IMR-90 (cell line): ENCODE results near the gene CCDC152. TPM values are rescaled to one million over a fixed set of nuclear protein-coding genes. Genes with fewer than 3 reads are reported as not detected.

Experiments used
- ATAC-seq: fragments of 200-7000 bp; cut with Tn5 transposase; 2 replicates; pipeline ENCODE4 v1.9.1; 2020; ENCODE audit warnings: low read depth, mild to moderate bottlenecking, moderate library complexity
- BruUV-seq: library from RNA; stranded (reverse); fragments of 400-500 nt; replicated peaks from 2 replicates; lab custom pipeline; 2021; lab: Mats Ljungman, UMichigan
- CTCF ChIA-PET: fragments of 300-600 bp; formaldehyde crosslinking; extraction: SDS; loops from one replicate; lab custom pipeline; 2021; ENCODE audit warnings: antibody characterized with exemption; lab: Yijun Ruan, JAX
- POLR2A ChIA-PET: fragments of 300-600 bp; sonication (Branson Sonifier 250); formaldehyde crosslinking; loops from one replicate; lab custom pipeline; 2022; ENCODE audit warnings: antibody characterized with exemption; ENCODE audit not compliant: unreplicated experiment; lab: Charles Lee
- DNase-seq: peaks from one replicate; pipeline ENCODE4 v3.0.0; 2013
- H2AFZ ChIP-seq: replicated peaks from 2 replicates; pipeline ENCODE3; 2013; ENCODE audit warnings: low read length, mild to moderate bottlenecking; ENCODE audit not compliant: poor library complexity
- H2AK5ac ChIP-seq: 2 replicates; pipeline ENCODE4 v1.6.1; 2013; ENCODE audit warnings: low read depth, low read length, inconsistent platforms
- H2AK9ac ChIP-seq: replicated peaks from 2 replicates; pipeline ENCODE3; 2013; ENCODE audit warnings: mild to moderate bottlenecking, low read depth, low read length, moderate library complexity; ENCODE audit not compliant: poor library complexity
- H2BK120ac ChIP-seq: 2 replicates; pipeline ENCODE4 v1.6.1; 2013; ENCODE audit warnings: low read depth, low read length, inconsistent platforms
- H2BK15ac ChIP-seq: 3 replicates; pipeline ENCODE4 v1.6.1; 2013; ENCODE audit warnings: low read depth, low read length, inconsistent platforms
- H2BK20ac ChIP-seq: 2 replicates; pipeline ENCODE4 v1.6.1; 2013; ENCODE audit warnings: low read depth, mild to moderate bottlenecking, inconsistent platforms, low read length, moderate library complexity
- H2BK5ac ChIP-seq: 2 replicates; pipeline ENCODE4 v1.6.1; 2013; ENCODE audit warnings: mild to moderate bottlenecking, low read depth, low read length, inconsistent platforms; ENCODE audit not compliant: poor library complexity, severe bottlenecking
- H3K14ac ChIP-seq: replicated peaks from 2 replicates; pipeline ENCODE4 v1.6.1; 2013; ENCODE audit warnings: low read depth, low read length, inconsistent platforms
- H3K18ac ChIP-seq: 2 replicates; pipeline ENCODE4 v1.6.1; 2013; ENCODE audit warnings: low read depth, low read length, control low read depth
- H3K23ac ChIP-seq: 2 replicates; pipeline ENCODE4 v1.6.1; 2013; ENCODE audit warnings: low read depth, low read length, inconsistent platforms
- H3K27ac ChIP-seq: 2 replicates; pipeline ENCODE4 v1.5.1; 2013; ENCODE audit warnings: mild to moderate bottlenecking, control low read depth, low read length; ENCODE audit not compliant: insufficient read depth
- H3K27me3 ChIP-seq: 2 replicates; pipeline ENCODE4 v1.6.1; 2013; ENCODE audit warnings: low read length; ENCODE audit not compliant: control insufficient read depth, insufficient read depth
- H3K36me3 ChIP-seq: 2 replicates; pipeline ENCODE4 v1.6.1; 2013; ENCODE audit warnings: low read length, mixed read lengths; ENCODE audit not compliant: control insufficient read depth, insufficient read depth
- H3K4ac ChIP-seq: 2 replicates; pipeline ENCODE4 v1.6.1; 2013; ENCODE audit warnings: low read depth, low read length, inconsistent platforms
- H3K4me1 ChIP-seq: 2 replicates; pipeline ENCODE4 v1.6.1; 2013; ENCODE audit warnings: low read length, mixed read lengths; ENCODE audit not compliant: control insufficient read depth, insufficient read depth
- H3K4me2 ChIP-seq: 2 replicates; pipeline ENCODE4 v1.6.1; 2013; ENCODE audit warnings: low read depth, mild to moderate bottlenecking, control low read depth, low read length, moderate library complexity
- H3K4me3 ChIP-seq: 2 replicates; pipeline ENCODE4 v1.5.1; 2013; ENCODE audit warnings: low read depth, mild to moderate bottlenecking, control low read depth, low read length, moderate library complexity; ENCODE audit not compliant: insufficient read depth
- H3K56ac ChIP-seq: 2 replicates; pipeline ENCODE4 v1.6.1; 2013; ENCODE audit warnings: low read length, inconsistent platforms; ENCODE audit not compliant: insufficient read depth; ENCODE audit errors: extremely low read depth
- H3K79me1 ChIP-seq, 2 experiments: 2 replicates each; pipeline ENCODE4 v1.6.1; 2013; ENCODE audit warnings: low read length in 2 of 2, inconsistent platforms in 1 of 2, low read depth in 1 of 2
- H3K9ac ChIP-seq: 2 replicates; pipeline ENCODE4 v1.6.1; 2013; ENCODE audit warnings: low read depth, low read length, control low read depth
- H3K9me1 ChIP-seq: 2 replicates; pipeline ENCODE4 v1.6.1; 2013; ENCODE audit warnings: low read length, inconsistent platforms; ENCODE audit not compliant: insufficient read depth
- H3K9me3 ChIP-seq: 2 replicates; pipeline ENCODE4 v1.6.1; 2013; ENCODE audit warnings: low read length; ENCODE audit not compliant: control insufficient read depth, insufficient read depth
- H4K20me1 ChIP-seq: 2 replicates; pipeline ENCODE4 v1.6.1; 2013; ENCODE audit warnings: low read length, inconsistent platforms; ENCODE audit not compliant: insufficient read depth
- H4K5ac ChIP-seq: 2 replicates; pipeline ENCODE4 v1.6.1; 2013; ENCODE audit warnings: mild to moderate bottlenecking, low read depth, low read length, control low read depth
- H4K8ac ChIP-seq, 2 experiments: 2 replicates each; pipeline ENCODE4 v1.6.1; 2013; ENCODE audit warnings: low read depth in 2 of 2, low read length in 2 of 2, control low read depth in 1 of 2, inconsistent platforms in 1 of 2
- H4K91ac ChIP-seq: 2 replicates; pipeline ENCODE4 v1.6.1; 2013; ENCODE audit warnings: low read depth, low read length, inconsistent platforms; ENCODE audit not compliant: insufficient read depth
- BHLHE40 ChIP-seq: fragments of 150-350 bp; IDR thresholded peaks from 2 replicates; pipeline ENCODE4 v1.6.1; 2016; ENCODE audit warnings: mild to moderate bottlenecking, low read depth, low read length
- CEBPB ChIP-seq: IDR thresholded peaks from 2 replicates; pipeline ENCODE4 v1.6.1; 2012; ENCODE audit warnings: low read depth, low read length, improper control_type of control experiment
- CHD1 ChIP-seq: IDR thresholded peaks from 2 replicates; pipeline ENCODE4 v1.6.1; 2012; ENCODE audit warnings: low read depth, low read length, improper control_type of control experiment
- FOS ChIP-seq: fragments of 150-350 bp; IDR thresholded peaks from 2 replicates; pipeline ENCODE4 v1.6.1; 2016; ENCODE audit warnings: low read depth, low read length
- MAFK ChIP-seq: IDR thresholded peaks from 2 replicates; pipeline ENCODE4 v1.6.1; 2012; ENCODE audit warnings: low read depth, low read length, improper control_type of control experiment
- MAZ ChIP-seq: IDR thresholded peaks from 2 replicates; pipeline ENCODE4 v1.6.1; 2012; ENCODE audit warnings: low read depth, mild to moderate bottlenecking, low read length, improper control_type of control experiment, moderate library complexity, borderline replicate concordance
- MXI1 ChIP-seq: IDR thresholded peaks from 2 replicates; pipeline ENCODE4 v1.6.1; 2012; ENCODE audit warnings: low read depth, mild to moderate bottlenecking, low read length, moderate library complexity, borderline replicate concordance
- NFE2L2 ChIP-seq: fragments of 150-350 bp; IDR thresholded peaks from 2 replicates; pipeline ENCODE4 v1.6.1; 2016; ENCODE audit warnings: low read depth, mild to moderate bottlenecking, low read length
- POLR2A ChIP-seq: IDR thresholded peaks from 2 replicates; pipeline ENCODE4 v1.6.1; 2012; ENCODE audit warnings: mild to moderate bottlenecking, low read depth, low read length
- RAD21 ChIP-seq: IDR thresholded peaks from 2 replicates; pipeline ENCODE4 v1.6.1; 2012; ENCODE audit warnings: low read length, improper control_type of control experiment
- RCOR1 ChIP-seq: IDR thresholded peaks from 2 replicates; pipeline ENCODE4 v1.6.1; 2012; ENCODE audit warnings: mild to moderate bottlenecking, low read length, improper control_type of control experiment; ENCODE audit not compliant: insufficient replicate concordance
- RFX5 ChIP-seq: IDR thresholded peaks from 2 replicates; pipeline ENCODE4 v1.8.0; 2012; ENCODE audit warnings: low read depth, mild to moderate bottlenecking, low read length, moderate library complexity
- SMC3 ChIP-seq: fragments of 150-350 bp; IDR thresholded peaks from 2 replicates; pipeline ENCODE4 v1.6.1; 2016; ENCODE audit warnings: low read depth, mild to moderate bottlenecking, antibody characterized with exemption, low read length, moderate library complexity
- WGBS, 2 experiments: methylation state at CpG; one replicate each; pipeline versions ENCODE4 v1.1.5 to v1.1.7; 2013; ENCODE audit warnings: missing lambda C conversion rate in 2 of 2; ENCODE audit not compliant: insufficient read length in 1 of 2; ENCODE audit errors: extremely low coverage in 2 of 2; 5-methylcytosine and 5-hydroxymethylcytosine counted together
- dilution Hi-C: fragments of 300-500 bp; cut with HindIII; formaldehyde crosslinking; loops from one replicate; pipeline ENCODE4 v1.14.3; 2018; ENCODE audit warnings: low sequenced_read_pairs; ENCODE audit not compliant: unreplicated experiment
- in situ Hi-C: fragments of 300-500 bp; cut with MboI; formaldehyde crosslinking; loops from 3 replicates; pipeline ENCODE4 v1.14.3; 2019; ENCODE audit warnings: low sequenced_read_pairs, inconsistent platforms, mixed read lengths
- intact Hi-C: fragments of 100-400 bp; cut with micrococcal nuclease; formaldehyde crosslinking; loops from 2 replicates; pipeline ENCODE4 v1.10.0; 2022
- polyA plus RNA-seq, 3 experiments: library from polyadenylated mRNA; depleted of rRNA; stranded (reverse); fragments of >200 nt; gene quantifications; 2 replicates each; pipeline ENCODE4 v1.2.3, GENCODE V29; 2012; ENCODE audit warnings: low replicate concordance in 1 of 3
- total RNA-seq: library from RNA; depleted of rRNA; stranded (reverse); fragments of >200 nt; gene quantifications from 2 replicates; pipeline ENCODE4 v1.2.3, GENCODE V29; 2012
- TF ChIP-seq, protein P1 (sequence below): fragments of 150-350 bp; IDR thresholded peaks from 2 replicates; pipeline ENCODE4 v1.6.1; 2017; ENCODE audit warnings: mild to moderate bottlenecking, antibody characterized with exemption, low read length, low read depth
- TF ChIP-seq, protein P2 (sequence below): conservative IDR thresholded peaks from 2 replicates; pipeline ENCODE4 v1.5.1; 2012; ENCODE audit warnings: mild to moderate bottlenecking, low read depth, low read length, improper control_type of control experiment
- TF ChIP-seq, protein P3 (sequence below): fragments of 150-350 bp; IDR thresholded peaks from 2 replicates; pipeline ENCODE4 v1.6.1; 2016; ENCODE audit warnings: low read depth, mild to moderate bottlenecking, low read length, moderate library complexity, borderline replicate concordance

CCDC152 gene
- total and polyA plus RNA-seq, 2 of the 4 experiments (the other 2 are of a cell fraction): 0.87 to 0.90 TPM

DNA sequence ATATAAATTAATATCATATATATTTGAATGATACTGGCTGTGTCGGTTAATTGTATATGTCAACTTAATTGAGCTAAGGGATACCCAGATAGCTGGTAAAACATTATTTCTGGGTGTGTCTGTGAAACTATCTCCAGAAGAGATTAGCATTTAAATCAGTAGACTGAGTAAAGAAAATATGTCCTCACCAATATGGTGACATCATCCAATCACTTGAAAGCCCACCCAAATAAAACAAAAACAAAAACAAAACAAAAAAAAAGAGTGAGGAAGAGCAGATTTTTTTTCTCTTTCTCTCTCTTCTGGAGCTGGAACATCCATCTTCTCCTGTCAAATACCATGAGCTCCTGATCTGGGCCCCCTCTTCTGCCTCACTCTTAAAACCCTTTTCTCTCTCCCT lies 15.7 kb upstream of the CCDC152 start:
- Histone ChIP-seq H2BK120ac (no peak overlapping the region), H3K4ac (no peak overlapping the region), H2BK15ac (no peak overlapping the region), H3K27me3 (no peaks in the 10 kb centered on the region), H3K79me1 (no peaks in the 10 kb centered on the region), H3K9me1 (no peaks in the 10 kb centered on the region), H3K14ac (no peak overlapping the region), H4K8ac (no peak overlapping the region), H3K4me2 (no peak overlapping the region), H4K20me1 (no peaks in the 10 kb centered on the region), H3K9ac (no peak overlapping the region), H3K27ac (no peak overlapping the region), H3K18ac (no peak overlapping the region), H3K56ac (no peak overlapping the region), H3K36me3 (no peaks in the 10 kb centered on the region), H2BK5ac (no peak overlapping the region), H3K4me1 (no peaks in the 10 kb centered on the region), H2AK9ac (no peak overlapping the region), H4K91ac (no peak overlapping the region), H2BK20ac (no peak overlapping the region), H2AFZ (no peak overlapping the region), H3K23ac (no peak overlapping the region), H4K5ac (no peak overlapping the region), H3K9me3 (no peaks in the 10 kb centered on the region), H2AK5ac (no peak overlapping the region), H3K4me3 (no peak overlapping the region)
- no peak for DNase-seq
- in situ Hi-C loops (no loop called here), intact Hi-C loops (no loop called here), dilution Hi-C loops (no loop called here)
- POLR2A ChIA-PET: interaction anchor here (0.5 kb wide), 1 partner anchor 686 kb away, joined by 3 read pairs; no protein-coding TSS in a partner anchor
- no CpG with 5 or more reads among the region's 1 CpG for WGBS, 2 experiments
- no peak for ATAC-seq
- TF ChIP-seq, protein P1, sequence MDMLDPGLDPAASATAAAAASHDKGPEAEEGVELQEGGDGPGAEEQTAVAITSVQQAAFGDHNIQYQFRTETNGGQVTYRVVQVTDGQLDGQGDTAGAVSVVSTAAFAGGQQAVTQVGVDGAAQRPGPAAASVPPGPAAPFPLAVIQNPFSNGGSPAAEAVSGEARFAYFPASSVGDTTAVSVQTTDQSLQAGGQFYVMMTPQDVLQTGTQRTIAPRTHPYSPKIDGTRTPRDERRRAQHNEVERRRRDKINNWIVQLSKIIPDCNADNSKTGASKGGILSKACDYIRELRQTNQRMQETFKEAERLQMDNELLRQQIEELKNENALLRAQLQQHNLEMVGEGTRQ: no peak
- TF ChIP-seq SMC3: no peak
- TF ChIP-seq NFE2L2: no peak
- TF ChIP-seq MAZ: no peak
- no peak for TF ChIP-seq CHD1
- TF ChIP-seq CEBPB: no peak
- TF ChIP-seq RCOR1: no peak
- TF ChIP-seq, protein P2, sequence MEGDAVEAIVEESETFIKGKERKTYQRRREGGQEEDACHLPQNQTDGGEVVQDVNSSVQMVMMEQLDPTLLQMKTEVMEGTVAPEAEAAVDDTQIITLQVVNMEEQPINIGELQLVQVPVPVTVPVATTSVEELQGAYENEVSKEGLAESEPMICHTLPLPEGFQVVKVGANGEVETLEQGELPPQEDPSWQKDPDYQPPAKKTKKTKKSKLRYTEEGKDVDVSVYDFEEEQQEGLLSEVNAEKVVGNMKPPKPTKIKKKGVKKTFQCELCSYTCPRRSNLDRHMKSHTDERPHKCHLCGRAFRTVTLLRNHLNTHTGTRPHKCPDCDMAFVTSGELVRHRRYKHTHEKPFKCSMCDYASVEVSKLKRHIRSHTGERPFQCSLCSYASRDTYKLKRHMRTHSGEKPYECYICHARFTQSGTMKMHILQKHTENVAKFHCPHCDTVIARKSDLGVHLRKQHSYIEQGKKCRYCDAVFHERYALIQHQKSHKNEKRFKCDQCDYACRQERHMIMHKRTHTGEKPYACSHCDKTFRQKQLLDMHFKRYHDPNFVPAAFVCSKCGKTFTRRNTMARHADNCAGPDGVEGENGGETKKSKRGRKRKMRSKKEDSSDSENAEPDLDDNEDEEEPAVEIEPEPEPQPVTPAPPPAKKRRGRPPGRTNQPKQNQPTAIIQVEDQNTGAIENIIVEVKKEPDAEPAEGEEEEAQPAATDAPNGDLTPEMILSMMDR: no peak
- TF ChIP-seq MXI1: no peak
- TF ChIP-seq, protein P3, sequence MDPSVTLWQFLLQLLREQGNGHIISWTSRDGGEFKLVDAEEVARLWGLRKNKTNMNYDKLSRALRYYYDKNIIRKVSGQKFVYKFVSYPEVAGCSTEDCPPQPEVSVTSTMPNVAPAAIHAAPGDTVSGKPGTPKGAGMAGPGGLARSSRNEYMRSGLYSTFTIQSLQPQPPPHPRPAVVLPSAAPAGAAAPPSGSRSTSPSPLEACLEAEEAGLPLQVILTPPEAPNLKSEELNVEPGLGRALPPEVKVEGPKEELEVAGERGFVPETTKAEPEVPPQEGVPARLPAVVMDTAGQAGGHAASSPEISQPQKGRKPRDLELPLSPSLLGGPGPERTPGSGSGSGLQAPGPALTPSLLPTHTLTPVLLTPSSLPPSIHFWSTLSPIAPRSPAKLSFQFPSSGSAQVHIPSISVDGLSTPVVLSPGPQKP: no peak
- TF ChIP-seq RAD21: no peak
- no peak for TF ChIP-seq BHLHE40
- no peak for TF ChIP-seq POLR2A
- no peak for TF ChIP-seq RFX5
- no peak for TF ChIP-seq FOS
- no peak for TF ChIP-seq MAFK
- no TSS peak for BruUV-seq
- CTCF ChIA-PET: interaction anchor here (1.0 kb wide), 1 partner anchor 8 kb away, joined by 3 read pairs; no protein-coding TSS in a partner anchor
